Endothelial cell of umbilical vein (primary cell): ENCODE measurements around the gene HMCN1. TPM values are rescaled to one million over a fixed set of nuclear protein-coding genes. Genes with fewer than 3 reads are reported as not detected.

Source experiments
- BruUV-seq: library from RNA; stranded (reverse); fragments of 400-500 nt; replicated peaks from 2 replicates; lab custom pipeline; 2021; lab: Mats Ljungman, UMichigan
- CTCF ChIA-PET: fragments of 300-600, 350-600 bp; sonication (Branson Sonifier 250); formaldehyde crosslinking; loops from one replicate; lab custom pipeline; 2021; ENCODE audit warnings: antibody characterized with exemption, inconsistent platforms; lab: Charles Lee
- POLR2A ChIA-PET: fragments of 300-600, 350-600 bp; sonication (Branson Sonifier 250); formaldehyde crosslinking; loops from one replicate; lab custom pipeline; 2021; ENCODE audit warnings: antibody characterized with exemption, inconsistent platforms; lab: Charles Lee
- DNase-seq: peaks from one replicate; pipeline ENCODE4 v3.0.0-alpha.2; 2011; ENCODE audit warnings: low read depth, low spot score
- FAIRE-seq: peaks from 2 replicates; lab custom pipeline; 2011; peaks lifted over from hg19 to GRCh38; lab: Jason Lieb, UNC
- H2AFZ ChIP-seq: 2 replicates; pipeline ENCODE4 v1.6.0; 2012; ENCODE audit warnings: low read depth, low read length, control low read depth, inconsistent platforms
- H3K27ac ChIP-seq: 2 replicates; pipeline ENCODE4 v1.5.1; 2011; ENCODE audit warnings: low read depth, mild to moderate bottlenecking, control low read depth, low read length, moderate library complexity; ENCODE audit not compliant: insufficient read depth
- H3K27me3 ChIP-seq, 2 experiments: 2 replicates each; pipeline versions ENCODE4 v1.6.0 to v1.6.1; 2011; ENCODE audit warnings: low read length in 2 of 2, mixed read lengths in 1 of 2; ENCODE audit not compliant: control insufficient read depth in 2 of 2, insufficient read depth in 2 of 2
- H3K36me3 ChIP-seq, 2 experiments: 2 replicates in 1 of 2; 3 replicates in 1 of 2; pipeline ENCODE4 v1.5.1; 2011; ENCODE audit warnings: low read length in 2 of 2, mild to moderate bottlenecking in 1 of 2, moderate library complexity in 1 of 2; ENCODE audit not compliant: control insufficient read depth in 2 of 2, insufficient read depth in 2 of 2; ENCODE audit errors: extremely low read depth in 1 of 2
- H3K4me1 ChIP-seq: 3 replicates; pipeline ENCODE4 v1.5.1; 2011; ENCODE audit warnings: mild to moderate bottlenecking, low read length; ENCODE audit not compliant: control insufficient read depth, insufficient read depth; ENCODE audit errors: extremely low read depth
- H3K4me2 ChIP-seq: 2 replicates; pipeline ENCODE4 v1.6.1; 2011; ENCODE audit warnings: low read length, control low read depth, mixed read lengths; ENCODE audit not compliant: insufficient read depth
- H3K4me3 ChIP-seq, 3 experiments: fragments of 200-600 bp in 1 of 3; sonication (generic), shearing (Covaris generic) in 1 of 3; replicated peaks in 1 of 3; 2 replicates each; pipeline ENCODE4 v1.5.1; 2011 to 2016; ENCODE audit warnings: control low read depth in 3 of 3, low read length in 3 of 3, mild to moderate bottlenecking in 2 of 3, inconsistent platforms in 1 of 3, low read depth in 1 of 3, moderate library complexity in 1 of 3; ENCODE audit not compliant: insufficient read depth in 1 of 3
- H3K79me2 ChIP-seq: 2 replicates; pipeline ENCODE4 v1.6.0; 2012; ENCODE audit warnings: low read length, inconsistent platforms; ENCODE audit not compliant: control insufficient read depth, insufficient read depth
- H3K9ac ChIP-seq: replicated peaks from 2 replicates; pipeline ENCODE3; 2011; ENCODE audit warnings: low read length, control low read depth; ENCODE audit not compliant: insufficient read depth; ENCODE audit errors: extremely low read depth
- H3K9me1 ChIP-seq: replicated peaks from 3 replicates; pipeline ENCODE4 v1.6.0; 2011; ENCODE audit warnings: mild to moderate bottlenecking, low read length; ENCODE audit not compliant: control insufficient read depth, insufficient read depth; ENCODE audit errors: extremely low read depth
- H3K9me3 ChIP-seq: replicated peaks from 2 replicates; pipeline ENCODE4 v1.5.1; 2012; ENCODE audit warnings: low read length, inconsistent platforms; ENCODE audit not compliant: control insufficient read depth, insufficient read depth
- H4K20me1 ChIP-seq: replicated peaks from 2 replicates; pipeline ENCODE3; 2011; ENCODE audit warnings: mild to moderate bottlenecking, low read length; ENCODE audit not compliant: control insufficient read depth, insufficient read depth; ENCODE audit errors: extremely low read depth
- CTCF ChIP-seq, 2 donors: IDR thresholded peaks; 1 replicate in 1 of 2; 2 replicates in 1 of 2; pipeline ENCODE4 v1.5.1; 2011; ENCODE audit warnings: low read length in 2 of 2, mild to moderate bottlenecking in 2 of 2, moderate library complexity in 2 of 2, control low read depth in 1 of 2, inconsistent platforms in 1 of 2, low read depth in 1 of 2; ENCODE audit not compliant: insufficient read depth in 1 of 2; ENCODE audit errors: extremely low read depth in 1 of 2
- EZH2 ChIP-seq: IDR thresholded peaks from 2 replicates; pipeline ENCODE4 v1.6.1; 2012; ENCODE audit warnings: borderline replicate concordance, low read depth, mild to moderate bottlenecking, moderate library complexity, low read length, inconsistent platforms; ENCODE audit not compliant: severe bottlenecking
- FOS ChIP-seq: IDR thresholded peaks from 2 replicates; pipeline ENCODE4 v1.6.1; 2011; ENCODE audit warnings: mild to moderate bottlenecking, low read length, moderate library complexity, borderline replicate concordance; ENCODE audit not compliant: insufficient read depth
- GATA2 ChIP-seq: IDR thresholded peaks from 2 replicates; pipeline ENCODE4 v1.7.0; 2011; ENCODE audit warnings: low read depth, mild to moderate bottlenecking, moderate library complexity, mixed read lengths, low read length; ENCODE audit not compliant: insufficient read length, insufficient read depth
- JUN ChIP-seq: IDR thresholded peaks from 2 replicates; pipeline ENCODE4 v1.6.1; 2011; ENCODE audit warnings: borderline replicate concordance, low read depth; ENCODE audit not compliant: insufficient read length, insufficient read depth
- MYC ChIP-seq: IDR thresholded peaks from one replicate; pipeline ENCODE4 v1.6.1; 2011; ENCODE audit warnings: mild to moderate bottlenecking, low read depth, low read length
- POLR2A ChIP-seq: IDR thresholded peaks from 2 replicates; pipeline ENCODE4 v1.6.1; 2012; ENCODE audit warnings: low read depth, mild to moderate bottlenecking, control low read depth, low read length
- POLR2AphosphoS5 ChIP-seq: IDR thresholded peaks from 2 replicates; pipeline ENCODE4 v1.6.1; 2012; ENCODE audit warnings: low read depth, mild to moderate bottlenecking, control low read depth, low read length, moderate library complexity; ENCODE audit not compliant: insufficient read depth
- dilution Hi-C: fragments of 300-500 bp; cut with MboI; formaldehyde crosslinking; loops from one replicate; pipeline ENCODE4 v1.15.0; 2019; ENCODE audit warnings: low sequenced_read_pairs; ENCODE audit not compliant: extremely low pct_ligation_motif_present
- intact Hi-C: fragments of 100-400 bp; cut with micrococcal nuclease; formaldehyde crosslinking; loops from one replicate; pipeline ENCODE4 v1.10.0; 2022
- polyA plus RNA-seq, 4 experiments: library from polyadenylated mRNA; depleted of rRNA in 3 of 4; stranded (reverse) in 3 of 4; unstranded in 1 of 4; fragments of >200 nt; gene quantifications; 2 replicates each; pipeline versions ENCODE4 v1.2.1 to v1.2.3, GENCODE V29; 2011 to 2012; ENCODE audit warnings: missing spikeins in 1 of 4
- total RNA-seq: library from RNA; stranded (reverse); gene quantifications from 2 replicates; pipeline ENCODE4 v1.2.3, GENCODE V29; 2021
- TF ChIP-seq, protein P1 (sequence below): IDR thresholded peaks from 2 replicates; pipeline ENCODE4 v1.6.1; 2011; ENCODE audit not compliant: insufficient read depth, insufficient read length

The HMCN1 gene
- total and polyA plus RNA-seq, 2 donors (not counting 3 experiments of a cell fraction or from before 2014, with no cell fraction given): 10.3 to 16.0 TPM

DNA sequence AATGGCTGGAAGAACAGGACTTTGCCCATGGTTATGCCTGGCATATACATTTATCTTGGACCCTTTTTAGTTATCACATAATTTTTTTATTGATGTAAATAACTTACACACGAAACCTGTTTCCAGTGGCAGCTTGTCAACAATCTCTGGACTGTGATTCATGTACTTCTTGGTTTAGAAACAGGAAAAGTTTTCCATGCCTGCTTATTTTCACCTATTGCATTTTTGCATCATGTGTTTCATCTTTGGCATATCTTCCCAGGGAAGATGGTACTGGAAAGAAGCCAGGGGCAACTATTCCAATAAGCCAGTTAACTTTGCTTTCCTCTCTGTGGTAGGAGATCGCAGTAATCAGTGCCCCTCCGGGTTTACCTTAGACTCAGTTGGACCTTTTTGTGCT, 430.6 kb downstream of the HMCN1 start:
- Histone ChIP-seq H3K4me1 (no peaks in the 10 kb centered on the region), H3K9ac (no peak overlapping the region), H2AFZ (no peak overlapping the region), H3K27me3 (no peaks in the 10 kb centered on the region), H3K9me1 (no peaks in the 10 kb centered on the region), H3K9me3 (no peaks in the 10 kb centered on the region), H3K36me3 (no peaks in the 10 kb centered on the region), H3K4me3 (no peak overlapping the region), H3K79me2 (no peaks in the 10 kb centered on the region), H4K20me1 (no peaks in the 10 kb centered on the region), H3K27ac (no peak overlapping the region), H3K4me2 (no peak overlapping the region)
- no TSS peak for BruUV-seq
- ChIA-PET CTCF (interaction anchor here (1.0 to 3.5 kb wide), 2 partner anchors 9 to 18 kb away, joined by 3 to 13 read pairs; no protein-coding TSS in a partner anchor), POLR2A (no interaction called here)
- dilution Hi-C loops: no loop called here
- DNase-seq (no peak), FAIRE-seq (no peak)
- TF ChIP-seq CTCF (IDR thresholded peaks at IDR 0.05; ENCODE audit: extremely low read depth in 1 of 2, insufficient read depth in 1 of 2, low read depth in 1 of 2, low read length in 2 of 2) (no peak), POLR2AphosphoS5 (no peak), MYC (no peak)
- intact Hi-C loops: no loop called here

DNA sequence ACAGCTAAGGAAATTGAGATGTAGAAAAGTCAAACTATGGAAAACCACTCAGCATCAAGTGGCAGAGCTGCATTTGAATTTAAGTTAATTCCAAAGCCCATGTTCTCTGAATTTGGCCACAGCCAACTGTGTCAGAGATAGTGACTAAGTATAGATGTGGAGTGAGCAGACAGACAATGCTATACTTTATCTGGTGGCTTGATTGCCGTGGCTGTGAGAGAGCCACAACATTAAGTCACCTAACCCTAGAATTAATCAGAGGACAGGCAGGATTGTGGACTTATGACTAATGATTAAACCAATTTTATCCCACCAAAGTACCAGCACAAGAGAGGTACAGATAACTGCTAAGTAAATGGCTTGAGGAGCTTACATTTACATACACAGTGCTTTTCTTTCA, 431.1 kb downstream of the HMCN1 start:
- Histone ChIP-seq H3K9me3 (no peaks in the 10 kb centered on the region), H3K9ac (no peak overlapping the region), H3K79me2 (no peaks in the 10 kb centered on the region), H3K9me1 (no peaks in the 10 kb centered on the region), H2AFZ (no peak overlapping the region), H3K4me2 (no peak overlapping the region), H3K4me1 (no peaks in the 10 kb centered on the region), H4K20me1 (no peaks in the 10 kb centered on the region), H3K27ac (no peak overlapping the region), H3K27me3 (no peaks in the 10 kb centered on the region), H3K4me3 (no peak overlapping the region), H3K36me3 (no peaks in the 10 kb centered on the region)
- CTCF ChIA-PET: interaction anchor here (1.0 to 3.5 kb wide), 2 partner anchors 9 to 18 kb away, joined by 3 to 13 read pairs; no protein-coding TSS in a partner anchor
- dilution Hi-C loops (no loop called here), intact Hi-C loops (no loop called here)
- TF ChIP-seq GATA2 (no peak), CTCF (IDR thresholded peaks at IDR 0.05; ENCODE audit: extremely low read depth in 1 of 2, insufficient read depth in 1 of 2, low read depth in 1 of 2, low read length in 2 of 2) (no peak), FOS (no peak), JUN (no peak), POLR2A (no peak), POLR2AphosphoS5 (no peak), MYC (no peak), EZH2 (no peak)
- TF ChIP-seq, protein P1, sequence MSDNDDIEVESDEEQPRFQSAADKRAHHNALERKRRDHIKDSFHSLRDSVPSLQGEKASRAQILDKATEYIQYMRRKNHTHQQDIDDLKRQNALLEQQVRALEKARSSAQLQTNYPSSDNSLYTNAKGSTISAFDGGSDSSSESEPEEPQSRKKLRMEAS: no peak
- no TSS peak for BruUV-seq
- FAIRE-seq (no peak), DNase-seq (no peak)
- POLR2A ChIA-PET: no interaction called here
